NCI-H460 (cell line): ENCODE measurements around the gene ADAMTSL1. TPM values are rescaled to one million over a fixed set of nuclear protein-coding genes. Genes with fewer than 3 reads are reported as not detected.
"Not testable (repeated sequence)": the region's sequence is repeated elsewhere in the genome, so short reads cannot be mapped to it uniquely, and the experiment has no call there.

Experiments used
- DNase-seq: peaks from one replicate; pipeline ENCODE4 v3.0.0-alpha.2; 2016; ENCODE audit warnings: low read depth; ENCODE audit errors: extremely low read depth
- total RNA-seq: library from RNA; depleted of rRNA; stranded (reverse); fragments of >200 nt; shearing (Covaris generic); gene quantifications from 2 replicates; pipeline ENCODE4 v1.2.3, GENCODE V29; 2014

Gene ADAMTSL1
- total RNA-seq, 1 experiment from 2014 or later = 0.40 TPM

GRCh38 chr9:18834740-18835361 is 360.9 kb downstream of the ADAMTSL1 start:
- DNase-seq = no peak

GRCh38 chr9:18837402-18837801 is 363.4 kb downstream of the ADAMTSL1 start:
- DNase-seq = no peak

GRCh38 chr9:18847576-18848275 is 373.8 kb downstream of the ADAMTSL1 start:
- no peak for DNase-seq

- DNase-seq = no peak
These were observed 374.7 kb downstream of the ADAMTSL1 start for GRCh38 chr9:18848657-18849056.

DNA sequence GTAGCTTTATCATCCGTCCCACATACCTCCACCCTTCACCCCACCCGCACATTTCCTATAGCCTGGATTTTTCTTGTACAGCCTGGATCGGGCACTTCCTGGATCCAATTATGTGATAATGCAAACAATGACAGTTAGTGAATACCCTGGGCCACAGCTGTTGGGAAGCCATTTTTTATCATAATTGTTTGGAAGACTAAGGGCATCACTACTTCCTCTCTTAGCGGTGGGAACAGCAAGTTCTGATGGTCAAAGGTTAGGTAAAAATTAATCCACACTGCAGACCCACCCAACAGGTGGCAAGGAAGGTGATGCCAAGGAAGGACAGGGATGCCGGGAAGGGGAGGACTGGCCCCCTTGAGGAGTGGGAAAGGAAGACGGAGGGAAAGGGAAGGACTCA is 375.3 kb downstream of the ADAMTSL1 start:
- DNase-seq = no peak

DNA sequence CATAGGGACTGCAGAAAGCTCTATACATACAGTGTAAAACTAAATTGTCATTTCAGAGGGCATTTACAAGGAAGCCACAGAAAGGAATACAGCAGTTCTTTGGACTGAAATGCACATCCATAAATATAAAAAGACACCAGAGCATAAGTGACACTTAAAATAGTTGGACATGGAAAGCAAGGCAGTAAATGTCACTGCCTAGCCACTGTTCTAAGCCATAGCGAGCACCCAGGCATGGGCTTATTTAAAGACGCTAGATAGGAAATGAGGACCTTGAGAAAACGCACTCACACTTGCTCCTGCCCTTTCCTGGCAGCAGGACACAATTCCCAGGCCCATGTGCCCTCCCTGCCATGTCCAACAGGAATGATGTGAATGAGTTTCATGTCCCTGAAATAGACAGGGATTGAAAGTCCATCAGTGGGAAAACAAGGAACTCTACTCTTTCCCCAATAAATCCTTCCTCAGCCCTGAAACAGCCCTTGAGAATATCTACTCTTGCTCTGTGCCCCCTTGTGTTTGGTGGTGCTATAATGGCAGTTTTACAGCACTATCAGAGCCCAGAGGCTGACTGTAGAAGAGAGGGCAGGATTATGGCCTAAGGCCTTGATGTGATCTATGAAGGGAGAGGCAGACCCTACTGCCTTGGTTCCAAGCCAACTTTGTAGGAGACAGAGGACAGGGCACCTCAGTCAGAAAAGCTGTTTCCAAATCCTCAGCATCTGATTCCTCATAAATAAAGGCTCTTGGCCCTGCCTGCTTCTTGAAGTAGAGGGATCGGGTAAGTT is 376.1 kb downstream of the ADAMTSL1 start:
- DNase-seq = no peak

DNA sequence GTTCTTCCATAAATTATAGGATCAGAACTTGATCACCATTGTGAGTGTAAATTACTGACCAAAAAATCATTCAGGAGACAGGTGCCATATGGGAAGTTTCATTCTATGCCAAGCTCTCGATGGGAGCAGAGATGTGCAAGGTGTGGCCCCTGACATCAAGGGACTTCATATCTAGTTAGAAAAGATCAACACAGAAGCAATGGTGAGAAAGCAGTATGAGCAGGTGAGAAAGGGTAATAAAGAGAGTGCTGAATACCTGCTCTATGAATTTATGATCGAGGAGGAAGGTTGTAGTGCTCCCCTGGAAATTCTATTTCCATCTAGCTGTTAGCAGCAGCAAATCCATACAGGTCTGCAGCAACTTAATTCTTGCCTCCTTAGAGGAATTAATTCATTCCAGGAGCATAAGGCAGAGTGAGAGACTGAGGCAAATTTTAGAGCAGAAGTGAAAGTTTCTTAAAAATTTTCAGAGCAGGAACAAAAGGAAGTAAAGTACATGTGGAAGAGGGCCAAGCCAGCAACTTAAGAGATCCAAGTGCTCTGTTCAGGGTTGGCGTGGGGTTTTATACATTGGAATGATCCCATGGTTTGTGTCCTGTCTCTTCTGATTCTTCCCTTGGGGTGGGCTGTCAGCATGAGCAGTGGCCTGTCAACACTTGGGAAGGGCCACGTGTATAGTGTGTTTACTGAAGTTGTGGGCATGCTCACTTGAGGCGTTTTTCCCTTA is 377.3 kb downstream of the ADAMTSL1 start:
- DNase-seq = no peak

- DNase-seq = no peak
These were observed 381.7 kb downstream of the ADAMTSL1 start for GRCh38 chr9:18855656-18856055.

GRCh38 chr9:18857334-18857733 is 383.4 kb downstream of the ADAMTSL1 start:
- DNase-seq = no peak

GRCh38 chr9:18857769-18858168 is 383.8 kb downstream of the ADAMTSL1 start:
- no peak for DNase-seq

DNA sequence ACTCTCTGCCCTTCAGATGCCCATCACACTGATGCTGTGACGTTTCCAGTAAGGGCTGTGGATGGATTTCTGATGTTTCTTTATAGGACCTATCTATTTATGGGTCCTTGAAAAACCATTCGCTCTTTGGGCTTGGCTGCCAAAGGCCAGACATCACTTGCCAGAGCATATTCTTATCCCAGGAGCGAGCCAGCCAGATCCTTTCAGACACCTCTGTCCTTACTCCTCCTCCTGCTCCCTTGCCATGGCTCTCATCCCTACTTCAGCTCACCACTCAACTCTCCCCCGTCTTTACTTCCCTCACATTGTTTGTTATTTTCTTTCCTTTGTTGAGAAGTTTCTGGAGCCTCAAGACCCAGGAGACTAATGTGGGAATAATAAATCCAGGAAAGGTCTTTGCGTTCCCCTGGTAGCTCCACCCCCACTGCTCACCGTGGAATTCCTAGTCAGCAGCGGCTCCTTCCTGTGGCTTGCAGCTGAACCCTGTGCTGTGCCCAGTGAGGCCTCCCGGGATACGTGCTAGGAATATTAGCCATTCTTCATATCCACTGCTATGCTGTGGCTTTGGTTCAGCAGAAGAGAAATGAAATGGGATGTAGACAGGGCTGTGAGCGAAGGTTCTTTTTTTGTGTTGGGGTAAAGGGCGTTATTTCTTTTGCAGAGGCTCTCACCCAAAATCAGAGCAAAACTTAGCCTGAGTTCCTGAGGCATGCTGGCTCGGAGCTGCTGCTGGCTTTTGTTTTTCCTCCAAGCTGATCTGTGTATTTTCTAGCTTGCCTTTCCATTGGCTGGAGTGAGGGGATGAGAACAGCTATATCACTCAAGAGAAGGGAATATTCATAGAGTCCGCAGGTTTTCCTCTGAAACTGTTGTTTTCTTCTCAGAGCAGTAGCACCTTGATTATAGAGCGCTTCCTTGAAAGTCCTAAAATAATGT is 387.9 kb downstream of the ADAMTSL1 start:
- DNase-seq = no peak

DNA sequence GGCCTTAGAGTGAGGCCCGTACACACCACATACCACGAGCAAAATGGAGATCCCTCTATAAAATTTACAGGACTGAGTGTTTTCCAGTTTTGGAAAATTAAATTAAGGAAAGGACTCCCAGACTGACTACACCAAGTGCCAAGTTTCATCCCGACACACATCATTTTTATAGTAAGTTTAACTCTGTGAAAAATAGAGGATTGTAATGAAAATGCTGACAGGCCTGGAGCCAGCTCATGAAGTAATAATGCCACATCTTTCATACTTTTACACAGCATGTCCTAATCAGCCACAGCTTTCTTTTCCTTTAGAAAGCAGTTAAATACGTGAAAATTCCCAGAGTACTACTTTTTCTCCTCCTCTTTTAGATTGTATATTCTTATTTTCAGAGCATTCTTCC is 389.8 kb downstream of the ADAMTSL1 start:
- DNase-seq = no peak

DNA sequence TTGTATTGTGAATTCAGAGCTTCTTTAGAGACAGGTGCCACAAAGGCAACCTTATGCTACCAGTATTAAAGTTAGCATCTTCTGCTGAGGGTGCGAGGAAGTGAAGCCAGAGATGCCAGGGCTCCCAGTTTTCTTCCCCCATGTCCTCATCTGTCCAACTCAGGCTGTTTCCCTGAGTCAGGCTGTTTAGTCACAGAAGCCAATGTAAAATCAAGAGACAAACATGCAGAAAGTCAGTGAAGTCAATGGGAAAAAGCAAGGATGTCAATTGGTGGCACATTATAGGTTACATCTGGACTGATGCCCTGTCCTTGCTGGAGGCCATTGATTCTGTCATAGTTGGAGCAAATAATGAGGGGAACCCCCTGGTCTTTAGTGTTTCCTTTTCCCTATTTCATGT is 390.6 kb downstream of the ADAMTSL1 start:
- DNase-seq = no peak

DNA sequence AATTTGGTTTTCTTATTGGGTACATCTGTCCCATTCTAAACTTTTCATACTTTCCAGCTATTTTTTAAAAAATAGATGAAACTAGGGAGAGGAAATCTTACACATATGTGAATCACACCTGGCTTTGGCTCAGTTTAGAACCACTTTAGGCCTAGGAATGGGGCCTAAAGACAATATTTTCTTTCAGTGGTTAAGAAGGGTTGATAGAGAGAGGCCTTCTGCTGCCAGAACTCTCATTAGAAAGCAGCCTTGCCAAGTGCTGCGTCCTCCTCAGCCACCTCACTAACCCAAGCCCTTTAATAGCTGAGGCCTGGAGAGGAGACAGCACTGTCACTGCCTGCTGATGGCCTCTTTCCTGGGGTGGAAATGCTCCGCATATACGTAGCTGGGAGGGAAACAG is 391.6 kb downstream of the ADAMTSL1 start:
- no peak for DNase-seq

GRCh38 chr9:18866121-18866831 is 392.3 kb downstream of the ADAMTSL1 start:
- no peak for DNase-seq

- DNase-seq = no peak
These were observed 395.8 kb downstream of the ADAMTSL1 start for GRCh38 chr9:18869725-18870124.

- DNase-seq = no peak
These were observed 400.1 kb downstream of the ADAMTSL1 start for GRCh38 chr9:18874069-18874468.

DNA sequence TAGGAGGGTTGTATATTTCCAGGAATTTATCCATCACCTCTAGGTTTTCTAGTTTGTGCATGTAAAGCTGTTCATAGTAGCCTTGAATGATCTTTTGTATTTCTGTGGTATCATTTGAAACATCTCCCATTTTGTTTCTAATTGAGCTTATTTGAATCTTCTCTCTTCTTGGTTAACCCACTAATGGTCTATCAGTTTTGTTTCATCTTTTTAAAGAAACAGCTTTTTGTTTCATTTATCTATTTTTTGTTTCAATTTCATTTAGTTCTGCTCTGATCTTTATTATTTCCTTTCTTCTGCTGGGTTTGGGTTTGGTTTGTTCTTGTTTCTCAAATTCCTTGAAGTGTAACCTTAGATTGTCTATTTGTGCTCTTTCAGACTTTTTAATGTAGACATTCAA is 401.0 kb downstream of the ADAMTSL1 start:
- DNase-seq = not testable (repeated sequence)

DNA sequence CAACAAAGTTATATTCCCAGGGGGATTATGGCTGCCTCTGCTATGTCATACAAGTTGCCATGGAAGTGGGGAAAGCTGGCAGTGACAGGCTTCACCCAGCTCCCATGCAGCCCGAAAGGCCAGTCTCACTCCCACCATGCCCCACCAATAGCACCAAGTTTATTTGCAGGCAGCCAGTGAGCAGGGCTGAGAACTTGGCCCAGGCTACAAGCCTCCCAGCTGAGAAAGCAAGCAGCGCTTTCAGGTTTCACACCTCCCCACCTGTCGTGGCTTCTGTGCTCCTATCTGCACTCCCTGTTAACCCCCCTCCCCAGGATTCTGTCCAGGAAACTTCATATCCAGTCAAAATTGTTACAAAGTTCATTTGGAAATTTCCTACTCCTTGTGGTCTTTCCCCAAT is 404.0 kb downstream of the ADAMTSL1 start:
- no peak for DNase-seq
